ENCODE data around the gene LPAR1. TPM values are rescaled to one million over a fixed set of nuclear protein-coding genes. Genes with fewer than 3 reads are reported as not detected.

LPAR1 gene
- polyA plus RNA-seq, 1 experiment, result 581 TPM

- peak overlapping the region; percentile 71 for H3K4me3 ChIP-seq (ENCODE audit: low read depth, low read length)
- DNase-seq (ENCODE audit: low read depth, low spot score), result no peak
- no peak overlapping the region for H3K27ac ChIP-seq (ENCODE audit: low read depth, low read length)
- no peaks in the 10 kb centered on the region; the same call in 1 of the 2 replicates for H3K9me3 ChIP-seq (ENCODE audit: control insufficient read depth, insufficient read depth, low read length)
- POLR2A ChIA-PET, result interaction anchor here (0.6 to 1.0 kb wide), 4 partner anchors 11 to 553 kb away, joined by 3 to 7 read pairs (median 4); no protein-coding TSS in a partner anchor
- H3K27me3 ChIP-seq (ENCODE audit: control insufficient read depth, insufficient read depth, low read length), result no peaks in the 10 kb centered on the region
- TF ChIP-seq, protein P1, sequence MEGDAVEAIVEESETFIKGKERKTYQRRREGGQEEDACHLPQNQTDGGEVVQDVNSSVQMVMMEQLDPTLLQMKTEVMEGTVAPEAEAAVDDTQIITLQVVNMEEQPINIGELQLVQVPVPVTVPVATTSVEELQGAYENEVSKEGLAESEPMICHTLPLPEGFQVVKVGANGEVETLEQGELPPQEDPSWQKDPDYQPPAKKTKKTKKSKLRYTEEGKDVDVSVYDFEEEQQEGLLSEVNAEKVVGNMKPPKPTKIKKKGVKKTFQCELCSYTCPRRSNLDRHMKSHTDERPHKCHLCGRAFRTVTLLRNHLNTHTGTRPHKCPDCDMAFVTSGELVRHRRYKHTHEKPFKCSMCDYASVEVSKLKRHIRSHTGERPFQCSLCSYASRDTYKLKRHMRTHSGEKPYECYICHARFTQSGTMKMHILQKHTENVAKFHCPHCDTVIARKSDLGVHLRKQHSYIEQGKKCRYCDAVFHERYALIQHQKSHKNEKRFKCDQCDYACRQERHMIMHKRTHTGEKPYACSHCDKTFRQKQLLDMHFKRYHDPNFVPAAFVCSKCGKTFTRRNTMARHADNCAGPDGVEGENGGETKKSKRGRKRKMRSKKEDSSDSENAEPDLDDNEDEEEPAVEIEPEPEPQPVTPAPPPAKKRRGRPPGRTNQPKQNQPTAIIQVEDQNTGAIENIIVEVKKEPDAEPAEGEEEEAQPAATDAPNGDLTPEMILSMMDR (IDR thresholded peaks at IDR 0.05; ENCODE audit: low read depth, low read length), result no peak
- CTCF ChIA-PET, result interaction anchor here (0.6 kb wide), 1 partner anchor 98 kb away, joined by 4 read pairs; no protein-coding TSS in a partner anchor
These were observed 1.1 kb upstream of the LPAR1 start for GRCh38 chr9:111039231-111039906.

DNA sequence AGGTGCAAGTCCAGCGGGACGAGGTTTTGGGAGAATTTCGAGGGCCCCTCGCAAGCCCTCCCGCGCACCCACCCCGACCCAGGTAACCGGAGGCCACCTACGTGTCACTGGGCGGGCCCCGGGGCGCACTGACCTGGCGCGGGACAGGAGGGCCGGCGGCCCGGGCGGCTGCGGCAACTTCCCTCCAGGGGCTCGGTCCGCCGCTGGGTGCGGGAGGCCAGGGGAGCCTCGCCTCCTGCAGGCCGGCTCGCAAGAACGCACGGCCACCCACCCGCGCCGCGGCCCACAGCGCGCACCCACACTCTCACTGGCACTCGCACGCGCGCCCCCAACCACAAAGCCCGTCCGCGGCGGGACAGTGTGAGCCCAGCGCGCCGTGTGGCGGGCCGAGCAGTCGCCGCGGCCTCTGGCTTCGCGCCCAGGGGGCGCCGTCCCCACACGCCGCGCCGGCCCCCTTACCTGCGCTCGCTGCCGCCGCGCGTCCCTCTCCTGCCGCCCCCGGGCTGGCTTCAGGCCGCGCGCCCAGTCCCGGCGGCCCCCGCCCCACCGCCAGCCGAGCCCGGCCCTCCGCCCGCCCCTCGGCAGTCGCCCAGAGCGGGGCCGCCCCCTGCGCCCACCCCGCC is 451 bp downstream of the LPAR1 start:
- H3K4me3 ChIP-seq (ENCODE audit: low read depth, low read length), result peak overlapping the region; percentile 71
- TF ChIP-seq, protein P1 (IDR thresholded peaks at IDR 0.05; ENCODE audit: low read depth, low read length), result peak; percentile 15; the same call in 1 of the 2 replicates
- H3K27ac ChIP-seq (ENCODE audit: low read depth, low read length), result peak overlapping the region; percentile 72
- DNase-seq (ENCODE audit: low read depth, low spot score), result no peak
- no peaks in the 10 kb centered on the region; the same call in 1 of the 2 replicates for H3K9me3 ChIP-seq (ENCODE audit: control insufficient read depth, insufficient read depth, low read length)
- ChIA-PET CTCF (no interaction called here), POLR2A (no interaction called here)
- no peaks in the 10 kb centered on the region for H3K27me3 ChIP-seq (ENCODE audit: control insufficient read depth, insufficient read depth, low read length)

GRCh38 chr9:111037356-111037707 is 938 bp downstream of the LPAR1 start:
- DNase-seq (ENCODE audit: low read depth, low spot score), result no peak
- H3K27me3 ChIP-seq (ENCODE audit: control insufficient read depth, insufficient read depth, low read length), result no peaks in the 10 kb centered on the region
- CTCF ChIA-PET, result interaction anchor here (3.6 kb wide), 1 partner anchor 261 kb away, joined by 17 read pairs; no protein-coding TSS in a partner anchor
- H3K27ac ChIP-seq (ENCODE audit: low read depth, low read length), result peak overlapping the region; percentile 72
- no peaks in the 10 kb centered on the region; the same call in 1 of the 2 replicates for H3K9me3 ChIP-seq (ENCODE audit: control insufficient read depth, insufficient read depth, low read length)
- TF ChIP-seq, protein P1 (IDR thresholded peaks at IDR 0.05; ENCODE audit: low read depth, low read length), result no peak
- peak overlapping the region; percentile 71 for H3K4me3 ChIP-seq (ENCODE audit: low read depth, low read length)
- POLR2A ChIA-PET, result no interaction called here

GRCh38 chr9:111036946-111037345 is 1.3 kb downstream of the LPAR1 start:
- DNase-seq (ENCODE audit: low read depth, low spot score), result no peak
- H3K4me3 ChIP-seq (ENCODE audit: low read depth, low read length), result peak overlapping the region; percentile 71
- no peaks in the 10 kb centered on the region for H3K27me3 ChIP-seq (ENCODE audit: control insufficient read depth, insufficient read depth, low read length)
- ChIA-PET CTCF (interaction anchor here (0.6 to 3.6 kb wide), 6 partner anchors 13 to 264 kb away, joined by 3 to 17 read pairs (median 3); no protein-coding TSS in a partner anchor), POLR2A (interaction anchor here (0.7 to 3.7 kb wide), 5 partner anchors 30 to 386 kb away, joined by 3 to 25 read pairs (median 6); no protein-coding TSS in a partner anchor)
- H3K9me3 ChIP-seq (ENCODE audit: control insufficient read depth, insufficient read depth, low read length), result no peaks in the 10 kb centered on the region; the same call in 1 of the 2 replicates
- TF ChIP-seq, protein P1 (IDR thresholded peaks at IDR 0.05; ENCODE audit: low read depth, low read length), result no peak
- peak overlapping the region; percentile 72 for H3K27ac ChIP-seq (ENCODE audit: low read depth, low read length)

All from AG04450 (cell line).